Measurements from ENCODE around the gene DEXI. TPM values are rescaled to one million over a fixed set of nuclear protein-coding genes. Genes with fewer than 3 reads are reported as not detected.

Gene DEXI
- total and polyA plus RNA-seq, 9 of the 15 experiments (the other 6 are each of a cell fraction or from before 2014, with no cell fraction given): 2.9 to 40.1 (median 22.0) TPM

GRCh38 chr16:10944249-10945064 lies 2.2 kb upstream of the DEXI start, which contains the start of gene CLEC16A (continued):
- TF ChIP-seq USF2 (CRISPR knock-in tag; IDR thresholded peaks at IDR 0.05) (no peak), ZFP1 (CRISPR knock-in tag; IDR thresholded peaks at IDR 0.05) (no peak), ETV5 (CRISPR knock-in tag; IDR thresholded peaks at IDR 0.05; ENCODE audit: low read depth) (peak; percentile 82), RBM34 (IDR thresholded peaks at IDR 0.05; ENCODE audit: borderline replicate concordance, insufficient read depth, low read length) (no peak), GATAD2B (IDR thresholded peaks at IDR 0.05; ENCODE audit: borderline replicate concordance) (no peak), ZNF407 (IDR thresholded peaks at IDR 0.05; ENCODE audit: low read depth) (no peak), BHLHE40 (IDR thresholded peaks at IDR 0.05; ENCODE audit: low read length) (0 out of 2 replicates have a peak, but pooled peaks have one; percentile 29), SNAPC5 (CRISPR knock-in tag; IDR thresholded peaks at IDR 0.05) (no peak), ILF3 (IDR thresholded peaks at IDR 0.05; ENCODE audit: borderline replicate concordance) (no peak), SUPT5H (IDR thresholded peaks at IDR 0.05) (peak; percentile 64; the same call in 1 of the 2 replicates), SOX6 (IDR thresholded peaks at IDR 0.05) (no peak), ZNF586 (CRISPR knock-in tag; conservative IDR thresholded peaks at IDR 0.05) (no peak), ZFP36 (IDR thresholded peaks at IDR 0.05; ENCODE audit: low read depth, low read length, partially characterized antibody) (peak; percentile 12), SMAD2 (IDR thresholded peaks at IDR 0.05; ENCODE audit: low read depth, low read length) (no peak), CREB1 (IDR thresholded peaks at IDR 0.05) (peak; percentile 78), CREB1 (CRISPR knock-in tag; IDR thresholded peaks at IDR 0.05) (peak; percentile 89), DMBX1 (CRISPR knock-in tag; IDR thresholded peaks at IDR 0.05; ENCODE audit: borderline replicate concordance) (peak; percentile 68; the same call in 1 of the 2 replicates), CHD2 (IDR thresholded peaks at IDR 0.05; ENCODE audit: low read depth, low read length) (0 out of 2 replicates have a peak, but pooled peaks have one; percentile 27), MIER1 (IDR thresholded peaks at IDR 0.05; ENCODE audit: low read depth) (no peak), EP400 (IDR thresholded peaks at IDR 0.05) (no peak), ZNF239 (CRISPR knock-in tag; IDR thresholded peaks at IDR 0.05) (no peak), STAT5A (IDR thresholded peaks at IDR 0.05; ENCODE audit: borderline replicate concordance, low read length) (no peak)

All from K562 (cell line).